ENCODE data around the gene RGS4.

The RGS4 gene

GRCh38 chr1:163036671-163037070 lies 32.5 kb upstream of the RGS4 start:
- no peaks in the 10 kb centered on the region for H3K27me3 ChIP-seq (replicated peaks)

GRCh38 chr1:163038928-163039706 lies 30.0 kb upstream of the RGS4 start:
- no peaks in the 10 kb centered on the region for H3K36me3 ChIP-seq (replicated peaks)
- no peak overlapping the region for H3K27ac ChIP-seq
- H3K4me3 ChIP-seq (ENCODE audit: low read depth, low read length) = no peak overlapping the region
- in situ Hi-C loops (cut with HindIII; ENCODE audit: low pct_ligation_motif_present, low sequenced_read_pairs) = no loop called here
- no peak for DNase-seq
- no peak for TF ChIP-seq CTCF (IDR thresholded peaks at IDR 0.05; ENCODE audit: low read depth, low read length, missing control alignments)
- no peaks in the 10 kb centered on the region for H3K27me3 ChIP-seq (replicated peaks)

More at GRCh38 chr1:163036671-163037070, 32.5 kb upstream of the RGS4 start:
- in situ Hi-C loops (cut with HindIII; ENCODE audit: low pct_ligation_motif_present, low sequenced_read_pairs) = no loop called here
- H3K36me3 ChIP-seq (replicated peaks) = no peaks in the 10 kb centered on the region
- peak; percentile 27 for DNase-seq
- no peak overlapping the region for H3K4me3 ChIP-seq (ENCODE audit: low read depth, low read length)
- peak overlapping the region; percentile 91 for H3K27ac ChIP-seq
- no peak for TF ChIP-seq CTCF (IDR thresholded peaks at IDR 0.05; ENCODE audit: low read depth, low read length, missing control alignments)

GRCh38 chr1:163039707-163040093 lies 29.5 kb upstream of the RGS4 start:
- no peak overlapping the region for H3K27ac ChIP-seq
- no peaks in the 10 kb centered on the region for H3K27me3 ChIP-seq (replicated peaks)
- in situ Hi-C loops (cut with HindIII; ENCODE audit: low pct_ligation_motif_present, low sequenced_read_pairs) = no loop called here
- TF ChIP-seq CTCF (IDR thresholded peaks at IDR 0.05; ENCODE audit: low read depth, low read length, missing control alignments) = no peak
- no peak for DNase-seq
- no peak overlapping the region for H3K4me3 ChIP-seq (ENCODE audit: low read depth, low read length)
- H3K36me3 ChIP-seq (replicated peaks) = no peaks in the 10 kb centered on the region

GRCh38 chr1:163046071-163046470 lies 23.1 kb upstream of the RGS4 start:
- no peak overlapping the region for H3K27ac ChIP-seq
- no peaks in the 10 kb centered on the region for H3K36me3 ChIP-seq (replicated peaks)
- H3K27me3 ChIP-seq (replicated peaks) = no peaks in the 10 kb centered on the region
- no peak overlapping the region for H3K4me3 ChIP-seq (ENCODE audit: low read depth, low read length)
- no peak for TF ChIP-seq CTCF (IDR thresholded peaks at IDR 0.05; ENCODE audit: low read depth, low read length, missing control alignments)
- in situ Hi-C loops (cut with HindIII; ENCODE audit: low pct_ligation_motif_present, low sequenced_read_pairs) = no loop called here
- peak; percentile 45 for DNase-seq

GRCh38 chr1:163047951-163048659 lies 21.1 kb upstream of the RGS4 start:
- no peaks in the 10 kb centered on the region for H3K36me3 ChIP-seq (replicated peaks)
- in situ Hi-C loops (cut with HindIII; ENCODE audit: low pct_ligation_motif_present, low sequenced_read_pairs) = no loop called here
- TF ChIP-seq CTCF (IDR thresholded peaks at IDR 0.05; ENCODE audit: low read depth, low read length, missing control alignments) = no peak
- H3K27me3 ChIP-seq (replicated peaks) = no peaks in the 10 kb centered on the region
- no peak for DNase-seq
- no peak overlapping the region for H3K27ac ChIP-seq
- H3K4me3 ChIP-seq (ENCODE audit: low read depth, low read length) = no peak overlapping the region
